ENCODE measurements around the gene PKN1.

PKN1 gene

DNA sequence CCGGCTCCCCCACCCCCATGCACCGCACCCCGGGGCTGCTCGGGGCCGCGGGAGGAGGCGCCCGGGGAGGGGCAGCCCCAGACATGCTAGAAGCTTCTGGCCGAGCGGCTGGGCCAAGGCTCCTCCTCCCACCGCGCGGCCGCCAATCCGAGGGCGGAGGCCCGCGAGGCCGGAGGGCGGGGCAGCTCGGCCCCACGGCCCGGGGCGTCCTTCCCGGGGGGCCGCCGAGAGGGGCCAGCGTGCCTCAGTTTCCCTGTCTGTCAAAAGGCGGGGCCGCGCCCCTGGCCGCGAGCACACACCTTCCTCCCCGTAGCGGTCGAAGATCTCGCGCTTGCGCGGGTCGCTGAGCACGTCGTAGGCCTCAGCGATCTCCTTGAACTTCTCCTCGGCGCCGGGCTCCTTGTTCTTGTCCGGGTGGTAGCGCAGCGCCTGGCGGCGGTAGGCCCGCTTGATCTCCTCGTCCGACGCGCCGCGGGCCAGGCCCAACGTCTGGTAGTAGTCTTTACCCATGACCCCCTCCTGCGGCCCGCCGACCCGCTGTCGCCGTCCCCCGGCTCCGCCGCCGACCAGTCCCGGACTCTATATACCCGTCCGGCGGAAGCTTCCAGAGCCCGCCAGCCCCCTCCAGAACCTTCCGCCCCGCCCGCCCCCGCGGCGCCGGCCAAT is 84.9 kb downstream of the PKN1 start, which contains the start of gene DNAJB1:
Gene DNAJB1 (minus strand): TSS at position 558 of the 666 bp plus-strand sequence. CDS start 48 bp downstream, at position 510.
- Histone ChIP-seq H3K9me3 (ENCODE audit: control insufficient read depth in 5 of 5, low read length in 5 of 5) (no peaks in the 10 kb centered on the region), H3K27me3 (ENCODE audit: control insufficient read depth in 5 of 5, insufficient read depth in 4 of 5, low read length in 5 of 5) (no peaks in the 10 kb centered on the region), H3K9ac (ENCODE audit: low read length in 5 of 5) (peak within 1 kb of the TSS; percentile 90 to 98 (median 97)), H3K27ac (ENCODE audit: low read depth, low read length) (peak within 1 kb of the TSS; percentile 98), H3K4me3 (ENCODE audit: low read depth in 1 of 5, low read length in 5 of 5) (peak within 1 kb of the TSS; percentile 86 to 98 (median 93)), H3K36me3 (ENCODE audit: control insufficient read depth in 5 of 5, insufficient read depth in 5 of 5, low read length in 5 of 5) (peaks cover 0 to 40% (median 27%) of the 10 kb centered on the region in 5 donors), H3K4me1 (ENCODE audit: control insufficient read depth in 5 of 5, insufficient read depth in 5 of 5, low read length in 5 of 5) (peaks cover 25 to 50% (median 36%) of the 10 kb centered on the region in 5 donors)

GRCh38 chr19:14519245-14519859 is 86.2 kb downstream of the PKN1 start:
- Histone ChIP-seq H3K27ac (ENCODE audit: low read depth, low read length) (peak overlapping the region; percentile 96), H3K4me3 (ENCODE audit: low read depth in 1 of 5, low read length in 5 of 5) (no peak overlapping the region), H3K9ac (ENCODE audit: low read length in 5 of 5) (peak overlapping the region in 3 of 5 donors; percentile 2 to 83 (median 79)), H3K27me3 (ENCODE audit: control insufficient read depth in 5 of 5, insufficient read depth in 4 of 5, low read length in 5 of 5) (no peaks in the 10 kb centered on the region), H3K36me3 (ENCODE audit: control insufficient read depth in 5 of 5, insufficient read depth in 5 of 5, low read length in 5 of 5) (peaks cover 0 to 29% (median 24%) of the 10 kb centered on the region in 5 donors), H3K9me3 (ENCODE audit: control insufficient read depth in 5 of 5, low read length in 5 of 5) (no peaks in the 10 kb centered on the region), H3K4me1 (ENCODE audit: control insufficient read depth in 5 of 5, insufficient read depth in 5 of 5, low read length in 5 of 5) (peaks cover 17 to 48% (median 33%) of the 10 kb centered on the region in 5 donors)

GRCh38 chr19:14519860-14520407 is 86.8 kb downstream of the PKN1 start:
- Histone ChIP-seq H3K4me1 (ENCODE audit: control insufficient read depth in 5 of 5, insufficient read depth in 5 of 5, low read length in 5 of 5) (peaks cover 13 to 42% (median 27%) of the 10 kb centered on the region in 5 donors), H3K27ac (ENCODE audit: low read depth, low read length) (peak overlapping the region; percentile 96), H3K36me3 (ENCODE audit: control insufficient read depth in 5 of 5, insufficient read depth in 5 of 5, low read length in 5 of 5) (peaks cover 0 to 24% (median 18%) of the 10 kb centered on the region in 5 donors), H3K9ac (ENCODE audit: low read length in 5 of 5) (peak overlapping the region in 2 of 5 donors; percentile 2 to 55), H3K9me3 (ENCODE audit: control insufficient read depth in 5 of 5, low read length in 5 of 5) (no peaks in the 10 kb centered on the region), H3K27me3 (ENCODE audit: control insufficient read depth in 5 of 5, insufficient read depth in 4 of 5, low read length in 5 of 5) (no peaks in the 10 kb centered on the region), H3K4me3 (ENCODE audit: low read depth in 1 of 5, low read length in 5 of 5) (no peak overlapping the region)

DNA sequence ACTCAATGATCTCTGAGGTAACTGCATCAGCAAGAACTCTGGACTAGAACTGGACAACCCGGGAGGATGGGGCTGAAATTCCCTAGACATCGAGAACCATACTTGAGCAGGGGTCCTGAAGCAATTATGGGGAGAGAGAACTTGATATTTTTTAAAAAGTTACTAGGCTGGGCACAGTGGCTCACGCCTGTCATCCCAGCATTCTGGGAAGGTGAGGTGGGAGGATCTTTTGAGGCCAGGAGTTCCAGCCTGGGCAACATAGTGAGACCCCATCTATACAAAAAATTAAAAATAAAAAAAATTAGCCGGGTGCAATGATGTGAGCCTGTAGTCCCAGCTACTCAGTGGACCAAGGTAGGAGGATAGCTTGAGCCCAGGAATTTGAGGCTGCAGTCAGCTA is 87.4 kb downstream of the PKN1 start:
- H3K9ac ChIP-seq (ENCODE audit: low read length in 5 of 5): no peak overlapping the region
- no peaks in the 10 kb centered on the region for H3K9me3 ChIP-seq (ENCODE audit: control insufficient read depth in 5 of 5, low read length in 5 of 5)
- peaks cover 0 to 18% (median 12%) of the 10 kb centered on the region in 5 donors for H3K36me3 ChIP-seq (ENCODE audit: control insufficient read depth in 5 of 5, insufficient read depth in 5 of 5, low read length in 5 of 5)
- peaks cover 12 to 36% (median 21%) of the 10 kb centered on the region in 5 donors for H3K4me1 ChIP-seq (ENCODE audit: control insufficient read depth in 5 of 5, insufficient read depth in 5 of 5, low read length in 5 of 5)
- H3K4me3 ChIP-seq (ENCODE audit: low read depth in 1 of 5, low read length in 5 of 5): no peak overlapping the region
- H3K27me3 ChIP-seq (ENCODE audit: control insufficient read depth in 5 of 5, insufficient read depth in 4 of 5, low read length in 5 of 5): no peaks in the 10 kb centered on the region
- peak overlapping the region; percentile 96 for H3K27ac ChIP-seq (ENCODE audit: low read depth, low read length)

Measured in subcutaneous abdominal adipose tissue (tissue), 5 donors.